Measurements from ENCODE around the gene NOX5. TPM values are rescaled to one million over a fixed set of nuclear protein-coding genes. Genes with fewer than 3 reads are reported as not detected.
A peak's percentile ranks its signal among the peaks of the same experiment; 100 is the strongest.

Gene NOX5
- total and polyA plus RNA-seq, 2 of the 4 experiments (the other 2 are of a cell fraction), result 0.07 TPM; not detected in 1

GRCh38 chr15:69080295-69081248 lies 66.1 kb downstream of the NOX5 start:
- Histone ChIP-seq H4K5ac (ENCODE audit: low read depth, low read length) (peak overlapping the region; percentile 46; the same call in 1 of the 2 replicates), H2BK120ac (ENCODE audit: low read depth, low read length) (no peak overlapping the region), H3K4me2 (ENCODE audit: low read depth, low read length) (no peak overlapping the region), H2BK15ac (ENCODE audit: low read depth, low read length) (no peak overlapping the region), H3K79me1 (ENCODE audit: low read depth in 1 of 2, low read length in 2 of 2) (no peaks in the 10 kb centered on the region), H4K20me1 (ENCODE audit: insufficient read depth, low read length) (no peaks in the 10 kb centered on the region), H3K36me3 (ENCODE audit: control insufficient read depth, insufficient read depth, low read length) (no peaks in the 10 kb centered on the region), H3K9me3 (ENCODE audit: control insufficient read depth, insufficient read depth, low read length) (no peaks in the 10 kb centered on the region), H3K4me1 (ENCODE audit: control insufficient read depth, insufficient read depth, low read length) (peaks cover 9% of the 10 kb centered on the region), H2AFZ (replicated peaks; ENCODE audit: low read length, poor library complexity) (peak overlapping the region; percentile 85), H4K8ac (ENCODE audit: low read depth in 2 of 2, low read length in 2 of 2) (peak overlapping the region; percentile 3 to 37; a peak in 3 of 4 replicates), H2BK20ac (ENCODE audit: low read depth, low read length) (no peak overlapping the region), H4K91ac (ENCODE audit: insufficient read depth, low read depth, low read length) (0 out of 2 replicates have a peak overlapping the region, but pooled peaks have one; percentile 6), H3K14ac (replicated peaks; ENCODE audit: low read depth, low read length) (0 out of 2 replicates have a peak overlapping the region, but pooled peaks have one; percentile 46), H3K27ac (ENCODE audit: insufficient read depth, low read length) (no peak overlapping the region), H2BK5ac (ENCODE audit: low read depth, low read length, poor library complexity, severe bottlenecking) (no peak overlapping the region), H3K9me1 (ENCODE audit: insufficient read depth, low read length) (peaks cover 6% of the 10 kb centered on the region; the same call in 1 of the 2 replicates), H3K9ac (ENCODE audit: low read depth, low read length) (no peak overlapping the region), H3K56ac (ENCODE audit: extremely low read depth, insufficient read depth, low read length) (no peak overlapping the region; the same call in 1 of the 2 replicates), H3K4me3 (ENCODE audit: insufficient read depth, low read depth, low read length) (no peak overlapping the region), H3K27me3 (ENCODE audit: control insufficient read depth, insufficient read depth, low read length) (peaks cover 11% of the 10 kb centered on the region), H3K4ac (ENCODE audit: low read depth, low read length) (no peak overlapping the region), H2AK5ac (ENCODE audit: low read depth, low read length) (no peak overlapping the region), H2AK9ac (replicated peaks; ENCODE audit: low read depth, low read length, poor library complexity) (peak overlapping the region; percentile 51), H3K23ac (ENCODE audit: low read depth, low read length) (peak overlapping the region; percentile 60; the same call in 1 of the 2 replicates), H3K18ac (ENCODE audit: low read depth, low read length) (0 out of 2 replicates have a peak overlapping the region, but pooled peaks have one; percentile 30)
- intact Hi-C loops (cut with micrococcal nuclease) (loop anchor here (5.0 kb wide), 1 partner anchor 47 kb away; no protein-coding TSS in a partner anchor), dilution Hi-C loops (cut with HindIII; ENCODE audit: low sequenced_read_pairs, unreplicated experiment) (no loop called here), in situ Hi-C loops (cut with MboI; ENCODE audit: low sequenced_read_pairs) (no loop called here)
- no TSS peak for BruUV-seq (replicated peaks)
- ATAC-seq (ENCODE audit: low read depth), result no peak
- POLR2A ChIA-PET (ENCODE audit: unreplicated experiment), result no interaction called here
- no peak for DNase-seq
- no CpG with 5 or more reads among the region's 8 CpGs for WGBS, 2 experiments (ENCODE audit: extremely low coverage in 2 of 2, insufficient read length in 1 of 2)
- CTCF ChIA-PET, result interaction anchor here (1.4 kb wide), 1 partner anchor 314 kb away, joined by 3 read pairs; no protein-coding TSS in a partner anchor
- TF ChIP-seq RAD21 (IDR thresholded peaks at IDR 0.05; ENCODE audit: low read length) (no peak), CHD1 (IDR thresholded peaks at IDR 0.05; ENCODE audit: low read depth, low read length) (no peak), SMC3 (IDR thresholded peaks at IDR 0.05; ENCODE audit: low read depth, low read length) (no peak), POLR2A (IDR thresholded peaks at IDR 0.05; ENCODE audit: low read depth, low read length) (no peak), MAZ (IDR thresholded peaks at IDR 0.05; ENCODE audit: borderline replicate concordance, low read depth, low read length) (no peak), RCOR1 (IDR thresholded peaks at IDR 0.05; ENCODE audit: insufficient replicate concordance, low read length) (no peak), BHLHE40 (IDR thresholded peaks at IDR 0.05; ENCODE audit: low read depth, low read length) (no peak), NFE2L2 (IDR thresholded peaks at IDR 0.05; ENCODE audit: low read depth, low read length) (no peak), FOS (IDR thresholded peaks at IDR 0.05; ENCODE audit: low read depth, low read length) (no peak), MAFK (IDR thresholded peaks at IDR 0.05; ENCODE audit: low read depth, low read length) (no peak), CEBPB (IDR thresholded peaks at IDR 0.05; ENCODE audit: low read depth, low read length) (no peak)
- TF ChIP-seq, protein P1, sequence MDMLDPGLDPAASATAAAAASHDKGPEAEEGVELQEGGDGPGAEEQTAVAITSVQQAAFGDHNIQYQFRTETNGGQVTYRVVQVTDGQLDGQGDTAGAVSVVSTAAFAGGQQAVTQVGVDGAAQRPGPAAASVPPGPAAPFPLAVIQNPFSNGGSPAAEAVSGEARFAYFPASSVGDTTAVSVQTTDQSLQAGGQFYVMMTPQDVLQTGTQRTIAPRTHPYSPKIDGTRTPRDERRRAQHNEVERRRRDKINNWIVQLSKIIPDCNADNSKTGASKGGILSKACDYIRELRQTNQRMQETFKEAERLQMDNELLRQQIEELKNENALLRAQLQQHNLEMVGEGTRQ (IDR thresholded peaks at IDR 0.05; ENCODE audit: low read depth, low read length), result no peak
- TF ChIP-seq, protein P2, sequence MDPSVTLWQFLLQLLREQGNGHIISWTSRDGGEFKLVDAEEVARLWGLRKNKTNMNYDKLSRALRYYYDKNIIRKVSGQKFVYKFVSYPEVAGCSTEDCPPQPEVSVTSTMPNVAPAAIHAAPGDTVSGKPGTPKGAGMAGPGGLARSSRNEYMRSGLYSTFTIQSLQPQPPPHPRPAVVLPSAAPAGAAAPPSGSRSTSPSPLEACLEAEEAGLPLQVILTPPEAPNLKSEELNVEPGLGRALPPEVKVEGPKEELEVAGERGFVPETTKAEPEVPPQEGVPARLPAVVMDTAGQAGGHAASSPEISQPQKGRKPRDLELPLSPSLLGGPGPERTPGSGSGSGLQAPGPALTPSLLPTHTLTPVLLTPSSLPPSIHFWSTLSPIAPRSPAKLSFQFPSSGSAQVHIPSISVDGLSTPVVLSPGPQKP (IDR thresholded peaks at IDR 0.05; ENCODE audit: borderline replicate concordance, low read depth, low read length), result no peak
